Endodermal cell (in vitro differentiated cells): ENCODE measurements around the gene PRKAG2. TPM values are rescaled to one million over a fixed set of nuclear protein-coding genes. Genes with fewer than 3 reads are reported as not detected.
A peak's percentile ranks its signal among the peaks of the same experiment; 100 is the strongest.

ENCODE experiments used
- DNase-seq: peaks from one replicate; pipeline ENCODE4 v3.0.0-alpha.2; 2017
- H3K27ac ChIP-seq: 2 replicates; pipeline ENCODE4 v1.5.1; 2013; ENCODE audit warnings: mild to moderate bottlenecking, low read depth, low read length, moderate library complexity
- H3K27me3 ChIP-seq: 2 replicates; pipeline ENCODE4 v1.6.1; 2013; ENCODE audit warnings: mild to moderate bottlenecking, low read length, moderate library complexity; ENCODE audit not compliant: insufficient read depth, control insufficient read depth, poor library complexity, severe bottlenecking
- H3K36me3 ChIP-seq: 2 replicates; pipeline ENCODE4 v1.7.0; 2013; ENCODE audit warnings: mild to moderate bottlenecking, low read length, moderate library complexity; ENCODE audit not compliant: control insufficient read depth, insufficient read depth
- H3K4me1 ChIP-seq: one replicate; pipeline ENCODE4 v1.7.0; 2013; ENCODE audit warnings: low read length; ENCODE audit not compliant: control insufficient read depth, insufficient read depth
- H3K4me3 ChIP-seq: 2 replicates; pipeline ENCODE4 v1.5.1; 2013; ENCODE audit warnings: mild to moderate bottlenecking, low read length, moderate library complexity
- H3K9ac ChIP-seq: 2 replicates; pipeline ENCODE4 v1.6.1; 2013; ENCODE audit warnings: mild to moderate bottlenecking, low read length, moderate library complexity; ENCODE audit not compliant: poor library complexity, severe bottlenecking; ENCODE audit errors: extremely low read depth
- H3K9me3 ChIP-seq: 2 replicates; pipeline ENCODE4 v1.6.1; 2013; ENCODE audit warnings: mild to moderate bottlenecking, low read length, moderate library complexity; ENCODE audit not compliant: control insufficient read depth
- H3K27ac Mint-ChIP-seq: 2 replicates; pipeline ENCODE4 v1.8.0; 2020; ENCODE audit warnings: mixed read lengths
- H3K27me3 Mint-ChIP-seq: 2 replicates; pipeline ENCODE4 v1.8.0; 2021; ENCODE audit warnings: mild to moderate bottlenecking, mixed read lengths; ENCODE audit not compliant: insufficient read depth
- H3K36me3 Mint-ChIP-seq: 2 replicates; pipeline ENCODE4 v1.8.0; 2020; ENCODE audit warnings: low read depth, mixed read lengths
- H3K4me1 Mint-ChIP-seq: 2 replicates; pipeline ENCODE4 v1.8.0; 2020; ENCODE audit warnings: mixed read lengths
- H3K4me3 Mint-ChIP-seq: 2 replicates; pipeline ENCODE4 v1.8.0; 2020; ENCODE audit warnings: mild to moderate bottlenecking, moderate library complexity, mixed read lengths
- H3K9me3 Mint-ChIP-seq: 2 replicates; pipeline ENCODE4 v1.8.0; 2020; ENCODE audit warnings: mild to moderate bottlenecking, mixed read lengths
- WGBS, 2 experiments: methylation state at CpG; one replicate each; pipeline versions ENCODE4 v1.1.5 to v1.1.7; 2013; ENCODE audit warnings: missing lambda C conversion rate in 2 of 2, mixed read lengths in 1 of 2; ENCODE audit not compliant: insufficient coverage in 1 of 2, insufficient read length in 1 of 2; 5-methylcytosine and 5-hydroxymethylcytosine counted together
- total RNA-seq, 2 donors: library from RNA; stranded (reverse); fragmentation: NEBNext Ultra II Directional in 1 of 2; extraction: Animal tissue kit (Norgen Biotek cat#: 25700) in 1 of 2; gene quantifications; 2 replicates in 1 of 2; 3 replicates in 1 of 2; pipeline ENCODE4 v1.2.1, GENCODE V29; 2021
- TF ChIP-seq, protein P1 (sequence below): fragments of 200-600 bp; sonication (generic); conservative IDR thresholded peaks from 2 replicates; pipeline ENCODE4 v1.5.0; 2021; ENCODE audit warnings: antibody characterized with exemption, mild to moderate bottlenecking

The PRKAG2 gene
- total RNA-seq, 2 donors from 2014 or later, result 17.2 to 20.7 TPM

GRCh38 chr7:151838072-151838471, 38.8 kb downstream of the PRKAG2 start:
- 86 to 95% methylated on average over 3 to 7 of the region's 7 CpGs for WGBS, 2 experiments
- H3K9me3 Mint-ChIP-seq, result no peaks in the 10 kb centered on the region
- H3K27ac Mint-ChIP-seq, result no peak overlapping the region
- Histone ChIP-seq H3K9me3 (no peaks in the 10 kb centered on the region), H3K4me3 (no peak overlapping the region), H3K27ac (no peak overlapping the region), H3K4me1 (peaks cover 13% of the 10 kb centered on the region), H3K9ac (no peak overlapping the region), H3K27me3 (no peaks in the 10 kb centered on the region), H3K36me3 (no peaks in the 10 kb centered on the region)
- peaks cover 42% of the 10 kb centered on the region for H3K27me3 Mint-ChIP-seq
- H3K4me3 Mint-ChIP-seq, result no peak overlapping the region
- DNase-seq, result no peak
- H3K4me1 Mint-ChIP-seq, result peaks cover 19% of the 10 kb centered on the region
- H3K36me3 Mint-ChIP-seq, result no peaks in the 10 kb centered on the region
- TF ChIP-seq, protein P1, sequence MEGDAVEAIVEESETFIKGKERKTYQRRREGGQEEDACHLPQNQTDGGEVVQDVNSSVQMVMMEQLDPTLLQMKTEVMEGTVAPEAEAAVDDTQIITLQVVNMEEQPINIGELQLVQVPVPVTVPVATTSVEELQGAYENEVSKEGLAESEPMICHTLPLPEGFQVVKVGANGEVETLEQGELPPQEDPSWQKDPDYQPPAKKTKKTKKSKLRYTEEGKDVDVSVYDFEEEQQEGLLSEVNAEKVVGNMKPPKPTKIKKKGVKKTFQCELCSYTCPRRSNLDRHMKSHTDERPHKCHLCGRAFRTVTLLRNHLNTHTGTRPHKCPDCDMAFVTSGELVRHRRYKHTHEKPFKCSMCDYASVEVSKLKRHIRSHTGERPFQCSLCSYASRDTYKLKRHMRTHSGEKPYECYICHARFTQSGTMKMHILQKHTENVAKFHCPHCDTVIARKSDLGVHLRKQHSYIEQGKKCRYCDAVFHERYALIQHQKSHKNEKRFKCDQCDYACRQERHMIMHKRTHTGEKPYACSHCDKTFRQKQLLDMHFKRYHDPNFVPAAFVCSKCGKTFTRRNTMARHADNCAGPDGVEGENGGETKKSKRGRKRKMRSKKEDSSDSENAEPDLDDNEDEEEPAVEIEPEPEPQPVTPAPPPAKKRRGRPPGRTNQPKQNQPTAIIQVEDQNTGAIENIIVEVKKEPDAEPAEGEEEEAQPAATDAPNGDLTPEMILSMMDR, result no peak

DNA sequence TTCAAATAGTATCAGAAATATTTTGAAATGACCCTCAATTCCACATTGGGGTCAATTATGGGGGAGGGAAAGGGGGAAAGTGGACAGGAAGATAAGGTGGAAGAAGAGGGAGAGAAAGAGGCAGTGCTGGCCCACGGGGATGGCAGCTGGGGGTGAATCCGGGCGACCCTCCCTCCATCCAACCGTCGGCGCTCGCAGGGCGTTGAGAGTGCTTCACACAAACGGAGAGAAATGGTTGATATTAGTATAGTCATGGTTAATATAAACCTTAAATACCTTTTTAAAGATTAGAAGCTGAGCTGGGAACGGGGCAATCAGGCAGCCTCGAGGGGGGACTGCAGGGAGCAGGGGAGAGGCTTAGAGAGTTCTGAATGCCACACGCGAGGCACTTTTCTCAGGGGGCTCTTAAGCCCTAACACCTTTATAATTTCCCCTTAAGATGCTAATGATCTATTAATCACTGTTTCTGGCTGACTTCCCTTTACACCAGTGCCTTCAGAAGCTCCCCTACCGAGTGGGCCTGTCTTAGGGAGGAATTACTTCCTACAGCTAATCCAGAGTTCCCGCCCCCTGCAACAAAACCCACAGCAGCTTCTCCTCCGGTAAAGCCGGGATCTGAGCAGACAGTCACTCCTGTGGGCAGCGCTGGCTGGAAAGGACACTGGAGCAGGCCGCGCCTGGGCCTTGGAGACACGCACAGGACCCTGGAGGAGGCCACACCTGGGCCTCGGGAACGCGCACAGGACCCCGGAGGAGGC, 39.5 kb downstream of the PRKAG2 start:
- Histone ChIP-seq H3K9ac (no peak overlapping the region), H3K27ac (no peak overlapping the region), H3K9me3 (no peaks in the 10 kb centered on the region), H3K36me3 (no peaks in the 10 kb centered on the region), H3K4me3 (no peak overlapping the region), H3K27me3 (no peaks in the 10 kb centered on the region), H3K4me1 (peaks cover 13% of the 10 kb centered on the region)
- peak overlapping the region; percentile 10 for H3K4me3 Mint-ChIP-seq
- peaks cover 19% of the 10 kb centered on the region for H3K4me1 Mint-ChIP-seq
- H3K9me3 Mint-ChIP-seq, result no peaks in the 10 kb centered on the region
- no peak overlapping the region for H3K27ac Mint-ChIP-seq
- TF ChIP-seq, protein P1, result no peak
- 50 to 56% methylated on average over 11 to 25 of the region's 25 CpGs for WGBS, 2 experiments
- H3K27me3 Mint-ChIP-seq, result peaks cover 46% of the 10 kb centered on the region
- H3K36me3 Mint-ChIP-seq, result no peaks in the 10 kb centered on the region
- DNase-seq, result peak; percentile 85

GRCh38 chr7:151836927-151837205, 40.0 kb downstream of the PRKAG2 start:
- Mint-ChIP-seq H3K27me3 (peaks cover 46% of the 10 kb centered on the region), H3K4me1 (peaks cover 19% of the 10 kb centered on the region), H3K27ac (no peak overlapping the region), H3K4me3 (peak overlapping the region; percentile 10), H3K9me3 (no peaks in the 10 kb centered on the region), H3K36me3 (no peaks in the 10 kb centered on the region)
- Histone ChIP-seq H3K27ac (no peak overlapping the region), H3K27me3 (no peaks in the 10 kb centered on the region), H3K4me1 (peaks cover 13% of the 10 kb centered on the region), H3K9me3 (no peaks in the 10 kb centered on the region), H3K4me3 (no peak overlapping the region), H3K36me3 (no peaks in the 10 kb centered on the region), H3K9ac (no peak overlapping the region)
- WGBS, 2 experiments, result 91 to 97% methylated on average over 9 to 12 of the region's 12 CpGs
- TF ChIP-seq, protein P1, result no peak
- DNase-seq, result no peak
